Measurements from ENCODE around the gene KRT74.

Gene KRT74

GRCh38 chr12:52542785-52543318 is 30.8 kb downstream of the KRT74 start:
- Histone ChIP-seq H3K27ac (no peak overlapping the region), H3K9ac (ENCODE audit: insufficient read length) (no peak overlapping the region), H3K9me3 (ENCODE audit: low read depth, low read length) (no peaks in the 10 kb centered on the region), H3K4me3 (no peak overlapping the region), H3K36me3 (ENCODE audit: insufficient read depth, low read length) (no peaks in the 10 kb centered on the region)
- DNase-seq (ENCODE audit: low read depth, low spot score) = no peak
- no peak for TF ChIP-seq EZH2 (IDR thresholded peaks at IDR 0.05)
- TF ChIP-seq POLR2AphosphoS5 (IDR thresholded peaks at IDR 0.05; ENCODE audit: borderline replicate concordance, low read depth, low read length) = no peak
- TF ChIP-seq FOXP2 (optimal IDR thresholded peaks at IDR 0.05; ENCODE audit: control extremely low read depth, extremely low read length, insufficient read depth) = no peak

- Histone ChIP-seq H3K9me3 (ENCODE audit: low read depth, low read length) (no peaks in the 10 kb centered on the region), H3K36me3 (ENCODE audit: insufficient read depth, low read length) (no peaks in the 10 kb centered on the region), H3K4me3 (no peak overlapping the region), H3K27ac (no peak overlapping the region), H3K9ac (ENCODE audit: insufficient read length) (no peak overlapping the region)
- TF ChIP-seq POLR2AphosphoS5 (IDR thresholded peaks at IDR 0.05; ENCODE audit: borderline replicate concordance, low read depth, low read length) = no peak
- TF ChIP-seq FOXP2 (optimal IDR thresholded peaks at IDR 0.05; ENCODE audit: control extremely low read depth, extremely low read length, insufficient read depth) = no peak
- no peak for TF ChIP-seq EZH2 (IDR thresholded peaks at IDR 0.05)
- DNase-seq (ENCODE audit: low read depth, low spot score) = no peak
Measured at GRCh38 chr12:52542157-52542556, 31.5 kb downstream of the KRT74 start.

- H3K27ac ChIP-seq = no peak overlapping the region
- no peaks in the 10 kb centered on the region for H3K9me3 ChIP-seq (ENCODE audit: low read depth, low read length)
- H3K4me3 ChIP-seq = no peak overlapping the region
- no peak overlapping the region for H3K9ac ChIP-seq (ENCODE audit: insufficient read length)
- H3K36me3 ChIP-seq (ENCODE audit: insufficient read depth, low read length) = no peaks in the 10 kb centered on the region
- no peak for DNase-seq (ENCODE audit: low read depth, low spot score)
- TF ChIP-seq EZH2 (IDR thresholded peaks at IDR 0.05) (no peak), POLR2AphosphoS5 (IDR thresholded peaks at IDR 0.05; ENCODE audit: borderline replicate concordance, low read depth, low read length) (no peak), FOXP2 (optimal IDR thresholded peaks at IDR 0.05; ENCODE audit: control extremely low read depth, extremely low read length, insufficient read depth) (no peak)
Measured at GRCh38 chr12:52541709-52542108, 31.9 kb downstream of the KRT74 start.

DNA sequence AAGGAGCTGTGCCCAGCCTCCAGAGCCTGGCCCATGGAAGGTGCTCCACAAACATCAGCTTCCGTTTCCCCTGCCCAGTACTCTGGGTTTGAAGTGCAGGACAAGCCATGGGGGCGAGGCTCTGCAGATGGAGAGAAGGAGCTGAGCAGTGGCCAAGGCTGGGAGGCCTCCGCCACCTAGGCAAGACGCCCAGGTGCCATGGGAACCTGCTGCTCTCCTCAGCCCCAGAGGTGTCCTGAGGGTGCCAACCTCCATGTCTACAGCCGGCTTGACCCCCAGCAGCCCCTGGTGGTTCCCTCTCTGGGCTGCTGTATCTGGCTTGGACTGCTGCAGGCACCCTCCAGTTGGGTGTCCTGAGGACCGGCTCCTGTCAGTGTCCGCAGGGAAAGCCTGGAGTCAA is 33.1 kb downstream of the KRT74 start:
- Histone ChIP-seq H3K9me3 (ENCODE audit: low read depth, low read length) (no peaks in the 10 kb centered on the region), H3K36me3 (ENCODE audit: insufficient read depth, low read length) (no peaks in the 10 kb centered on the region), H3K9ac (ENCODE audit: insufficient read length) (no peak overlapping the region), H3K27ac (no peak overlapping the region), H3K4me3 (no peak overlapping the region)
- DNase-seq (ENCODE audit: low read depth, low spot score) = no peak
- no peak for TF ChIP-seq POLR2AphosphoS5 (IDR thresholded peaks at IDR 0.05; ENCODE audit: borderline replicate concordance, low read depth, low read length)
- no peak for TF ChIP-seq FOXP2 (optimal IDR thresholded peaks at IDR 0.05; ENCODE audit: control extremely low read depth, extremely low read length, insufficient read depth)
- TF ChIP-seq EZH2 (IDR thresholded peaks at IDR 0.05) = no peak

- DNase-seq (ENCODE audit: low read depth, low spot score) = no peak
- Histone ChIP-seq H3K9me3 (ENCODE audit: low read depth, low read length) (no peaks in the 10 kb centered on the region), H3K36me3 (ENCODE audit: insufficient read depth, low read length) (no peaks in the 10 kb centered on the region), H3K27ac (no peak overlapping the region), H3K4me3 (no peak overlapping the region), H3K9ac (ENCODE audit: insufficient read length) (no peak overlapping the region)
- TF ChIP-seq POLR2AphosphoS5 (IDR thresholded peaks at IDR 0.05; ENCODE audit: borderline replicate concordance, low read depth, low read length) (no peak), FOXP2 (optimal IDR thresholded peaks at IDR 0.05; ENCODE audit: control extremely low read depth, extremely low read length, insufficient read depth) (no peak), EZH2 (IDR thresholded peaks at IDR 0.05) (no peak)
Measured at GRCh38 chr12:52539821-52540173, 33.8 kb downstream of the KRT74 start.

DNA sequence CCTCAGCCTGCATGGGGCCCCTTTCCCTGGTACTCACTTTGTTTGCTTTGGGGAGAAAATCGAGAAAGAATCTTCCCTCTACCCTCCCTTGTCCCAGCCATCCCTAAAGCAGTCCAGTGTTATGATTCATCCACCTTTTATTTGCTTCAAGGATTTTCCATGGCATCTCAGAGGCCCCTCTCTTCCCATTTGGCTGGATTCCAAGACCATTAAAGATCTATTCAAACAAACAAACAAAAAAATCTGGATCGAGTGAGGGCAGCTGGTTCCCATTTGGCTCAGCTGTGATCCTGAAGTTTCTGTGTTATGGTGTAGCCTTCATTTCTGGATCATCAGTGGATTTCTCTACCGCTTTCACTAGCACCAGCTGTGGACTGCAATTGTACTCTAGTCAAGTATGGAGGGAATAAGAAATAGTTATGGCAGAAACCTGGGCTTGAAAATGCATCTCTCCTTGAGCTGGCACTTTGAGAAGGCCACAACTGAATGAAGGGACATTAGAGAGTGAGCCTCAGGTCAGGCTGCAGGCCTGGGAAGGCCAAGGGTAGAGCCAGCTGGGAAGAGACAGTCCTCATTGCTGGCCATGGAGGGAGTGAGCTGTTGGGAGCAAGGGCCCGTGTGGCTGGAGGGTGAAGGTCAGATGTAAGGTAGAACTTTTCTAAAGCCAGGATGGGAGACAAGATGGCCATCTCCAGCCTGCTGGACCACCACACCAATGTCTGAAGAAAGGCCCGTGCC is 34.4 kb downstream of the KRT74 start:
- Histone ChIP-seq H3K4me3 (no peak overlapping the region), H3K27ac (no peak overlapping the region), H3K36me3 (ENCODE audit: insufficient read depth, low read length) (no peaks in the 10 kb centered on the region), H3K9me3 (ENCODE audit: low read depth, low read length) (no peaks in the 10 kb centered on the region), H3K9ac (ENCODE audit: insufficient read length) (no peak overlapping the region)
- no peak for DNase-seq (ENCODE audit: low read depth, low spot score)
- TF ChIP-seq FOXP2 (optimal IDR thresholded peaks at IDR 0.05; ENCODE audit: control extremely low read depth, extremely low read length, insufficient read depth) = no peak
- TF ChIP-seq EZH2 (IDR thresholded peaks at IDR 0.05) = no peak
- TF ChIP-seq POLR2AphosphoS5 (IDR thresholded peaks at IDR 0.05; ENCODE audit: borderline replicate concordance, low read depth, low read length) = no peak

DNA sequence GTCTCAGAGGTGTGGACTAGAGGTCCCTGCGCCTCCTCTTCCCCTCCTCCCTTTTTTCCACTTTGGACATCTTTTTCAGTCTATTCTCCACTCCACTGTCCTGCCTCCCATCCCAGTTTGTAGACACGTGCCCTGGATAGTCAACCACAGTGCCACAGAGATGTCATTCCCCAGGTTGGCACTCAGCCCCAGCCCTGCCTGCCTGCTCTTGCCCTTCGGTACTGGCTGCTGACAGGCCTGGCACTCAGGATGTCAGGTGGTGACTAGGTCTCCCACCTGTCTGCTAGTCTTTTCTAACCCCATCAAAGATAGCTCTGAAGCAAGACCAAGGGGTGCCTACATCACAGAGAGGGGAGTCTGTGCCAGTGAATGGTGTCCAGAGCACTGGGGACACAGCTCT is 36.5 kb downstream of the KRT74 start:
- no peaks in the 10 kb centered on the region for H3K9me3 ChIP-seq (ENCODE audit: low read depth, low read length)
- no peaks in the 10 kb centered on the region for H3K36me3 ChIP-seq (ENCODE audit: insufficient read depth, low read length)
- H3K27ac ChIP-seq = no peak overlapping the region
- no peak overlapping the region for H3K9ac ChIP-seq (ENCODE audit: insufficient read length)
- TF ChIP-seq EZH2 (IDR thresholded peaks at IDR 0.05) (no peak), FOXP2 (optimal IDR thresholded peaks at IDR 0.05; ENCODE audit: control extremely low read depth, extremely low read length, insufficient read depth) (no peak), POLR2AphosphoS5 (IDR thresholded peaks at IDR 0.05; ENCODE audit: borderline replicate concordance, low read depth, low read length) (no peak)
- no peak overlapping the region for H3K4me3 ChIP-seq
- no peak for DNase-seq (ENCODE audit: low read depth, low spot score)

DNA sequence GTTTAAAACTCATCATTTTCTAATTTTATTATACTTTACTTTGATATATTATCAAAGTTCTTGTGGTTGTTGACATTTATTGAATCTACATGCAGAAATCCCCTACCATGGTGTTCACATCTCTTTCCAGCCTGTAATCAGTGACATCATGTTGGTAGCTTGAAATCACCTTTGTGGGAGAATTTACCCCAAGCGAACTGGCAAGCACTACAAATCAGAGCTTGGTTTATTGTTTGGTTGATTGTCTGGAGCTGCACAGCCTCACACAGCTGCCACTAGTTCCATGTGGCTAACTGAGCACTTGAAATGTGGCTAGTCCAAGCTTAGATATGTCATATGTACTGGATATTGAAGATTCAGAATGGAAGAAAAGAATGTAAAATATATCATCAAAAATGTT is 38.1 kb downstream of the KRT74 start:
- Histone ChIP-seq H3K27ac (no peak overlapping the region), H3K9ac (ENCODE audit: insufficient read length) (no peak overlapping the region), H3K36me3 (ENCODE audit: insufficient read depth, low read length) (no peaks in the 10 kb centered on the region), H3K9me3 (ENCODE audit: low read depth, low read length) (no peaks in the 10 kb centered on the region), H3K4me3 (no peak overlapping the region)
- no peak for TF ChIP-seq EZH2 (IDR thresholded peaks at IDR 0.05)
- no peak for TF ChIP-seq POLR2AphosphoS5 (IDR thresholded peaks at IDR 0.05; ENCODE audit: borderline replicate concordance, low read depth, low read length)
- TF ChIP-seq FOXP2 (optimal IDR thresholded peaks at IDR 0.05; ENCODE audit: control extremely low read depth, extremely low read length, insufficient read depth) = no peak
- DNase-seq (ENCODE audit: low read depth, low spot score) = no peak

Measured in SK-N-MC (cell line).